ENCODE measurements around the gene MAD1L1.

Gene MAD1L1

GRCh38 chr7:2198760-2199159, 34.0 kb downstream of the MAD1L1 start:
- DNase-seq = no peak

- DNase-seq = no peak
These were observed 34.5 kb downstream of the MAD1L1 start for GRCh38 chr7:2198206-2198605.

DNA sequence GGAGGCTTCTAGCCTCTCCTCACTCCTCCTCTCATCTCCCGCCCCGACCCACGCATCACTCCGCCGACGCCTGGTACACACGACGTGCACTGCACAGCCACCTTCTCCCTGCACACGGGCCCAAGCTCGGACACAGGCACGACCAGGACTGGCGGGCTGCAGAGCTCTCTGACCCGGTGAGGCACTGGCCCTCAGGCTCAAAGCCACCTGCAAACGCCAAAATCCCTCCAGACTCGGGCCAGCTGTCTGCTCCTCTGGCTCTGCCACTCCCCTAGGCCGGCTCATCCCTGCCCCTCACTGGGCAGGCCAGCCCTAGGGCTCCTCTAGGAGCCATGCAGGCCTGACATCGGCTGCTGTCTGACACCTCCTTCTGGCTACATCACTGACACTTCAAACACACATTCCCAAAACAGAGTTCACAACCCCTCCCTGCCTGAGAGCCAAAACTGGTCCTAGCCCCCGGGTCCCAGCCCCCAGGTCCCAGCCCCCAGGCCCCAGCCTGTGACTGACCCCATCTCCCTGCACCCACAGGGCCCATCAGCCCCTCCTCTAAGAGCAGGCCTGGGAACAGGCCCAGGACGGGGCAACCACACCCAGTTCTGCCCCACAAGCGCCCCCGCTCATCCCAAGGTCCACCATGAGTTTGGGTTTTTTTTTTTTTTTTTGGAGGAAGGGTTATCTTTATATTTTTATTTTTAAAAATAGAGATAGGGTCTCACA, 35.1 kb downstream of the MAD1L1 start:
- DNase-seq = no peak

DNA sequence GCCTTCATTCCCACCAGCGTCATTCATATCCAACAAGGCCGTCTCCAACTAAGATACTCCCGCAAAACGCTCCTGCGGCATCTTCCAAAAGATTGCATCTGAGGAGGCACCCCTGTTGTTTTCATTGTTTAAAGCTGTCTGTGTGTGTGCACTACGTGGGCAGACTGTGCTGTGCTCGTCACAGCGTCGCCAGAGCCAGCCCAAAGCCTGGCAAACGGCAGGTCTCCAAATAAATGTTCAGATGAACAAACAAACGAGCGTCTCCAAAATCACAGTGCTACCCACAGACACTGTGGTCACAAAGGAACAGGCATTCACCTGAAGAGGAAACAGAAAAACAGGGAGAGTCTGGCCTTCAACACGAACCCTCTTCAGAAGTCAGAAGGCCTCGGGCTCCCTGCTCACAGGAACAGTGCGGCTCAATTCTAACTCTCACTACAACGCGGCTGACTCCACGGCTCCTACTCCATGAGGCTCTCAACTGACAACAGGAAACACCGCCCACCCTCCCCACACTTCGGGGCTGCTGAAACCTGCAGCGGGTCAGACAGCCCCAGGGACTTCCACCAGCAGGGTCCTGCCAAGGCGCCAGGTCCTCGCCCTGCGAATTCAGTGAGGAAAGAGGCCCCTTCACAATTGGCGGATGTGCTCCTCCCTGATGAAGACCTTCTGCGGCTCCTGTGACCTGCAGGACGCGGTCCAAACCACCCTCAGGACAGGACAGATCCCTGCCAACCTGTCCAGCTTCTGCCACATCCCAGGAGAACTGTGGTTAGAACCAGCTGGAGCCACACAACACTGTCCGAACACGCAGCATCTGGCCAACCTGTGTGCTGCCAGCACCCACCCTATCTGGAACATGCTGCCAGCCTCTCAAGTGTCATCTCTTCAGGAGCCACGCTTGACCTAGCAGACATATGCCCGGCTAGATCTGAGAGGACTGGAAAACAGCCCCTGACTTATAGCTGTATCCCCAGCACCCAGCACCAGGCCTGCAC, 36.1 kb downstream of the MAD1L1 start:
- DNase-seq = no peak

- DNase-seq = no peak
These were observed 37.1 kb downstream of the MAD1L1 start for GRCh38 chr7:2195400-2196246.

GRCh38 chr7:2193575-2194305, 39.0 kb downstream of the MAD1L1 start:
- DNase-seq = no peak

- DNase-seq = no peak
These were observed 39.8 kb downstream of the MAD1L1 start for GRCh38 chr7:2192831-2193534.

DNA sequence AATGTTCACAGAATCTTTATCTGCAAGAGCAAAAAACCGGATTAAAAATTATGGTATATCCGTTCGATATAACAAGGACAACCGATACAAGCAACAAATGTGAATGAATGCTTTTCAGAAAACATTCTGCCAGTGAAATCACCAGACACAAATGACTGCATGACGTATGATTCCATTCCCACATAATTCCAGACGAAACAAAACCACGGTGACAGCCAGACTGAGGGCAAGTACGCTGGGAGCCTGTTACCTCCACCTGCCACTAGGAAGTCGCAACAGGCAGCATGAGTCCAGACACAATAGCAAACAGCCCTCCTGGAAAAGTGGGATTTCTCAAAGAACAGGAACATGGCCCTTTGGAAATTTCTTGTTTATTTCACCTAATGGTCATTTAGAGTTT, 41.7 kb downstream of the MAD1L1 start:
- DNase-seq = no peak

GRCh38 chr7:2190531-2190930, 42.2 kb downstream of the MAD1L1 start:
- no peak for DNase-seq

DNA sequence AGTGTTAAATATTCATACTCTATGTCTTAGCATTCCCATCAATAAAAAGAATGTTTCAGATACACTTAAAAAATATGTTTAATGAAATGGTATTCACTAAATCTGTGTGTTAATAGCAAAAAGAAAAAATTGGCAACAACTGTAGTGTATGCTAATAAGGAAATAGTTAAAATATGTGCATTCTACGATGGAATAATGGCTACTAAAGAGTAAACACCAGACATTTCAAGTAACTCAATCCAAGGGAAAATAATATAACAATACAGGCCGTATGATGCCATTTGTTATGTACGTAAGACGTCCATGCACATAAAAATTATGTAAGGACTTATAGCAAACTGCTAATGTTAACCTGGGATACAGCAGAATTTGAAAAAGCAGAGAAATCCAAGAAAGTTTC, 46.6 kb downstream of the MAD1L1 start:
- no peak for DNase-seq

DNA sequence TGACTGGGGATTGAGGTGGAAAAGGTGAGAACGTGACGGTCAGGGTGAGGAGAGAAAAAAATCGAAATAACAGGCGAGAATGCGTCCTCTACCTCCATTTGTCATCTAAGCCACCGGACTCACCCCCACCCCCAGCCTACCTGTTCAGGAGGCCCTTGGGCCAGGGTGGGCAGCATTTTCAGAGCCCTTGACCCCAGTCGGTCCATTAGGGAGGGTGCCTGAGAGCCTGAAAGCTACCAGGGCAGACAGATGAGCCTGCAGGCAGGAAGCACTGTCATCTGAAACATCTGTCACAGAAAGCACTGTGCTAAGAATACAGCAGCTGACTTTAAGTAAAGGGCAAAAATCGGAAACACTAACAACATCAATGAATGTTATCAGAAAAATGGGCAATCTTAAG, 47.0 kb downstream of the MAD1L1 start:
- DNase-seq = no peak

GRCh38 chr7:2182461-2182860, 50.3 kb downstream of the MAD1L1 start:
- no peak for DNase-seq

DNA sequence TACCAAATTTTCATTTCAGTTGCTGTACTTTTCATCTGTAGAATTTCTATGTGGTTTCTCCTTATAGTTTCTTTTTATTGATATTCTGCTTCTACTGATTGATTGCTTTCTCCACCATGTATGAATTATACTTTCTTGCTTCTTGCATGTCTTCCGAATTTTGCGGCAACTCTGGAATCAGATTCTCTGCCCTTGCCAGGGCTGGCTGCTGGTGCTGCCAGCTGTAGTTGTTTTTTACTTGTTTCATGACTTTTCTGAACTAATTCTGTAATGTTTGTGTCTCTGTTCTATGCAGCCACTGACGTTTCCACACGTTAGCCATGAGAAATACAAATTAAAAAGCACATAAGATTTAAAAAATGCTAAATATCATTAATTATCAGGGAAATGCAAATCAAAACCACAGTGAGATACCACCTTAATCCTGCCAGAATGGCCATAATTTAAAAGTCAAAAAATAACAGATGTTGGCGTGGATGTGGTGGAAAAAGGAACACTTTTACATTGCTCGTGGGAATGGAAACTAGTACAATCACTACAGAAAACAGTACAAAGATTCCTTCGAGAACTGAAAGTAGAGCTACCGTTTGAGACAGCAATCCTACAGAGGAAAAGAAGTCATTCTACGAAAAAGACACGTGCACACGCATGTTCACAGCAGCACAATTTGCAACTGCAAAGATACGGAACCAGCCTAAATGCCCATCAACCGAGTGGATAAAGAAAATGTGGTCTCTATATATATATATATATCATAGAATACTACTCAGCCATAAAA, 51.5 kb downstream of the MAD1L1 start:
- no peak for DNase-seq

GRCh38 chr7:2180081-2180480, 52.7 kb downstream of the MAD1L1 start:
- DNase-seq = no peak

GRCh38 chr7:2175514-2175913, 57.2 kb downstream of the MAD1L1 start:
- DNase-seq = no peak

GRCh38 chr7:2175091-2175490, 57.7 kb downstream of the MAD1L1 start:
- DNase-seq = no peak

- DNase-seq = no peak
These were observed 59.4 kb downstream of the MAD1L1 start for GRCh38 chr7:2173189-2173827.

- no peak for DNase-seq
These were observed 60.2 kb downstream of the MAD1L1 start for GRCh38 chr7:2172311-2173188.

DNA sequence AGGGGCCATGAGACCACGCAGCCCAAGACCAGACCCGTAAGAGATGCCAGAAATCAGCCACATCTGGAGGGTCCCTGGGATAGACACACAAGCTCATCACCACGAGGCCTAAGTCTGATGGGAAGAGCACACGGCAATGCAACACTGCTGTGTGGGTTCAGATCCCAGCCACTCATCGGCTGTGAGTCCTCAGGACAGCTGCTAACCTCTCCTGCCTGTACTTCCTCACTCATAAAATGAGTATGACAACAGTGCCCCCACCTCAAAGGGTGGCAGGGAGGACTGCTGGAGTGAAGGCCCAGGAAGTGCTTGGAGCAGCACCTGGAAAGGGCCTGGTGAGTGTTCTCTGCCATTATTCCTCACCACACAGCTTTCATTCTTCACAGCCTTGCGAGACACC, 60.9 kb downstream of the MAD1L1 start:
- DNase-seq = no peak

All from activated gamma-delta T cell treated with Interleukin-2 at 50 U/mL for 16 hours (primary cell).